HepG2 (cell line): ENCODE data around the gene VPS13C. TPM values are rescaled to one million over a fixed set of nuclear protein-coding genes. Genes with fewer than 3 reads are reported as not detected.

Experiments
- ATAC-seq: fragments of 200-7000 bp; cut with Tn5 transposase; 3 replicates; pipeline ENCODE4 v1.9.1; 2020; ENCODE audit warnings: mild to moderate bottlenecking, moderate library complexity
- BruUV-seq: library from RNA; stranded (reverse); fragments of 400-500 nt; replicated peaks from 2 replicates; lab custom pipeline; 2021; lab: Mats Ljungman, UMichigan
- CTCF ChIA-PET: fragments of 300-600 bp; formaldehyde crosslinking; extraction: SDS; loops from one replicate; lab custom pipeline; 2021; ENCODE audit warnings: low total read pairs, inconsistent platforms, low intra/inter-chr PET ratio; lab: Yijun Ruan, JAX
- POLR2A ChIA-PET: fragments of 350-600 bp; sonication (Branson Sonifier 250); formaldehyde crosslinking; loops from one replicate; lab custom pipeline; 2020; ENCODE audit warnings: antibody characterized with exemption, inconsistent platforms; lab: Yijun Ruan, JAX
- DNase-seq: peaks from one replicate; pipeline ENCODE4 v3.0.0-alpha.2; 2015; ENCODE audit warnings: low spot score
- FAIRE-seq: peaks from 3 replicates; lab custom pipeline; 2011; peaks lifted over from hg19 to GRCh38; lab: Jason Lieb, UNC
- H2AFZ ChIP-seq: one replicate; pipeline ENCODE4 v1.6.1; 2011; ENCODE audit warnings: low read length, inconsistent platforms
- H3K27ac ChIP-seq: fragments of 300-600 bp; 3 replicates; pipeline ENCODE4 v1.8.0; 2011; ENCODE audit warnings: mixed run types, mild to moderate bottlenecking, mixed read lengths, low read length, inconsistent platforms; ENCODE audit not compliant: insufficient read depth; ENCODE audit errors: extremely low read length
- H3K27me3 ChIP-seq, 2 experiments: fragments of 200-600 bp in 1 of 2; 2 replicates in 1 of 2; 3 replicates in 1 of 2; pipeline versions ENCODE4 v1.6.0 to v1.8.0; 2011; ENCODE audit warnings: low read length in 2 of 2, mild to moderate bottlenecking in 2 of 2, moderate library complexity in 2 of 2, inconsistent platforms in 1 of 2; ENCODE audit not compliant: insufficient read depth in 2 of 2, control insufficient read depth in 1 of 2
- H3K36me3 ChIP-seq, 2 experiments: fragments of 200-600 bp in 1 of 2; replicated peaks in 1 of 2; 2 replicates in 1 of 2; 3 replicates in 1 of 2; pipeline versions ENCODE4 v1.5.1 to v1.8.0; 2011; ENCODE audit warnings: low read length in 2 of 2, inconsistent platforms in 1 of 2; ENCODE audit not compliant: insufficient read depth in 2 of 2, control insufficient read depth in 1 of 2
- H3K4me1 ChIP-seq: 2 replicates; pipeline ENCODE4 v1.5.1; 2012; ENCODE audit warnings: low read length, inconsistent platforms; ENCODE audit not compliant: insufficient read depth
- H3K4me2 ChIP-seq: 2 replicates; pipeline ENCODE4 v1.6.0; 2011; ENCODE audit warnings: low read depth, low read length, inconsistent platforms
- H3K4me3 ChIP-seq, 3 experiments: fragments of 200-600 bp in 1 of 3; sonication (generic), shearing (Covaris generic) in 1 of 3; replicated peaks in 1 of 3; 2 replicates each; pipeline ENCODE4 v1.5.1; 2011 to 2016; ENCODE audit warnings: low read length in 3 of 3, inconsistent platforms in 2 of 3, low read depth in 2 of 3, mild to moderate bottlenecking in 2 of 3, control low read depth in 1 of 3, mixed read lengths in 1 of 3; ENCODE audit not compliant: insufficient read depth in 1 of 3
- H3K79me2 ChIP-seq: one replicate; pipeline ENCODE4 v1.6.1; 2011; ENCODE audit warnings: low read length, inconsistent platforms; ENCODE audit not compliant: insufficient read depth
- H3K9ac ChIP-seq: 2 replicates; pipeline ENCODE4 v1.6.0; 2011; ENCODE audit warnings: mild to moderate bottlenecking, low read depth, low read length, inconsistent platforms; ENCODE audit not compliant: insufficient read depth
- H3K9me3 ChIP-seq: 2 replicates; pipeline ENCODE4 v1.5.1; 2012; ENCODE audit warnings: mild to moderate bottlenecking, low read length
- H4K20me1 ChIP-seq: 2 replicates; pipeline ENCODE4 v1.6.0; 2011; ENCODE audit warnings: inconsistent platforms, mild to moderate bottlenecking, low read length, moderate library complexity; ENCODE audit not compliant: insufficient read depth
- CBX2 ChIP-seq, 2 experiments: fragments of 200-600 bp in 1 of 2; sonication (generic); formaldehyde crosslinking in 1 of 2; IDR thresholded peaks; 2 replicates each; pipeline versions ENCODE4 v1.7.0 to v1.8.1; 2018 to 2022; ENCODE audit warnings: low read depth in 2 of 2, low read length in 1 of 2, mild to moderate bottlenecking in 1 of 2, missing genetic modification reagents in 1 of 2
- JDP2 ChIP-seq: sonication (generic); formaldehyde crosslinking; IDR thresholded peaks from 2 replicates; pipeline ENCODE4 v1.8.1; 2022; ENCODE audit warnings: missing genetic modification reagents, borderline replicate concordance
- PHF21A ChIP-seq: sonication (generic); formaldehyde crosslinking; IDR thresholded peaks from 2 replicates; pipeline ENCODE4 v1.5.0; 2020; ENCODE audit warnings: mild to moderate bottlenecking, missing genetic modification reagents
- RCOR2 ChIP-seq: IDR thresholded peaks from 2 replicates; pipeline ENCODE4 v1.6.1; 2016; ENCODE audit warnings: missing biosample characterization, missing genetic modification reagents
- SMYD3 ChIP-seq: sonication (generic); formaldehyde crosslinking; IDR thresholded peaks from 2 replicates; pipeline ENCODE4 v1.8.1; 2023; ENCODE audit warnings: mild to moderate bottlenecking, missing genetic modification reagents
- ZMYM2 ChIP-seq: sonication (generic); formaldehyde crosslinking; IDR thresholded peaks from 2 replicates; pipeline ENCODE4 v1.8.0; 2022; ENCODE audit warnings: mild to moderate bottlenecking, missing genetic modification reagents
- ZNF337 ChIP-seq: sonication (generic); formaldehyde crosslinking; IDR thresholded peaks from 2 replicates; pipeline ENCODE4 v1.5.1; 2020; ENCODE audit warnings: missing genetic modification reagents, low read depth, mild to moderate bottlenecking, borderline replicate concordance
- WGBS: methylation state at CpG from one replicate; pipeline ENCODE4 v1.1.6; 2017; ENCODE audit warnings: low lambda C conversion rate; 5-methylcytosine and 5-hydroxymethylcytosine counted together
- in situ Hi-C: cut with HindIII; loops from 2 replicates; pipeline ENCODE4 v1.10.0; 2017; ENCODE audit warnings: low pct_unique_long_range_greater_than_20kb; ENCODE audit not compliant: extremely low pct_ligation_motif_present
- intact Hi-C: fragments of 100-400 bp; cut with micrococcal nuclease; formaldehyde crosslinking; loops from one replicate; pipeline ENCODE4 v1.10.0; 2022; ENCODE audit not compliant: unreplicated experiment
- polyA plus RNA-seq, 8 experiments: library from polyadenylated mRNA; depleted of rRNA in 3 of 8; stranded (reverse) in 7 of 8; unstranded in 1 of 8; fragments of >200 nt; fragmentation: Illumina TruSeq in 4 of 8; extraction: Trizol in 4 of 8; gene quantifications; 2 replicates each; pipeline versions ENCODE4 v1.2.1 to v1.2.3, GENCODE V29; 2011 to 2016; ENCODE audit warnings: low read depth in 4 of 8, missing spikeins in 1 of 8, mixed read lengths in 1 of 8; ENCODE audit not compliant: insufficient read depth in 1 of 8
- total RNA-seq, 5 experiments: library from RNA; depleted of rRNA; stranded (reverse); fragments of >200 nt; fragmentation: Illumina TruSeq; extraction: Trizol; gene quantifications; 2 replicates each; pipeline ENCODE4 v1.2.3, GENCODE V29; 2016; ENCODE audit warnings: low read depth in 1 of 5
- TF ChIP-seq, protein P1 (sequence below): sonication (generic); formaldehyde crosslinking; IDR thresholded peaks from 2 replicates; pipeline ENCODE4 v1.4.0; 2020; ENCODE audit warnings: missing genetic modification reagents
- TF ChIP-seq, protein P2 (sequence below): sonication (generic); formaldehyde crosslinking; IDR thresholded peaks from 2 replicates; pipeline ENCODE4 v1.4.0; 2020; ENCODE audit warnings: missing genetic modification reagents
- TF ChIP-seq, protein P3 (sequence below): sonication (generic); formaldehyde crosslinking; IDR thresholded peaks from 2 replicates; pipeline ENCODE4 v1.5.0; 2020; ENCODE audit warnings: mild to moderate bottlenecking, missing genetic modification reagents, borderline replicate concordance
- TF ChIP-seq, protein P4 (sequence below): sonication (generic); formaldehyde crosslinking; conservative IDR thresholded peaks from 2 replicates; pipeline ENCODE4 v1.5.0; 2020; ENCODE audit warnings: missing genetic modification reagents
- TF ChIP-seq, protein P5 (sequence below): sonication (generic); formaldehyde crosslinking; conservative IDR thresholded peaks from 2 replicates; pipeline ENCODE4 v1.4.0; 2020; ENCODE audit warnings: missing genetic modification reagents
- TF ChIP-seq, protein P6 (sequence below): sonication (generic); formaldehyde crosslinking; conservative IDR thresholded peaks from 2 replicates; pipeline ENCODE4 v1.4.0; 2020; ENCODE audit warnings: missing genetic modification reagents

VPS13C gene
- total and polyA plus RNA-seq, 2 of the 13 experiments (the other 11 are each of a cell fraction or from before 2014, with no cell fraction given): 10.9 to 26.8 TPM

DNA sequence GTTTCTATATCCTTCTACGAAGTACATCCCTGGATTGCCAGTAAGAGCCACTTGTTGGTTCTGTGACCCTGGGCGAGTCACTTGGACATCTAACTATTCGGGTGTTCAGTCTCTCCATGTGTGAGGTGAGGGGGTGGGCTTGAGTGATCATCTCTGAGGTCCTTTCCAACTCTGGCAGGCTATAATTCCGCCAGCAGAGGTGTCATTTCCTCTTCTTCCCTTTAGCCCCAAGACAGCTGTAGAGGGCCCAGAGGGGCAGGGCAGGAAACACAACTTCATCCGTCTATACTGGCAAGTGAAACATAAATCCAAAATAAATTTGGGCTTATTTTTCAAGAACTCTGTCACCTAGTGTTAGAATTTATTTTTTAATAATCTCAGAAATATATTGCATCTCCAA, 44.6 kb upstream of the VPS13C start:
- no TSS peak for BruUV-seq
- H3K27ac ChIP-seq: no peak overlapping the region
- FAIRE-seq: no peak
- H3K36me3 ChIP-seq: no peaks in the 10 kb centered on the region
- H3K9ac ChIP-seq: no peak overlapping the region
- POLR2A ChIA-PET: no interaction called here
- no peak overlapping the region for H3K4me3 ChIP-seq
- DNase-seq: no peak
- H3K4me1 ChIP-seq: no peaks in the 10 kb centered on the region; the same call in 1 of the 2 replicates
- H3K79me2 ChIP-seq: no peaks in the 10 kb centered on the region
- CTCF ChIA-PET: no interaction called here
- no peak for ATAC-seq
- in situ Hi-C loops (no loop called here), intact Hi-C loops (no loop called here)
- H3K27me3 ChIP-seq: peaks cover 0 to 11% of the 10 kb centered on the region in 2 experiments; a peak in 1 of 5 replicates
- no peak overlapping the region for H2AFZ ChIP-seq
- H3K4me2 ChIP-seq: no peak overlapping the region
- H3K9me3 ChIP-seq: no peaks in the 10 kb centered on the region
- H4K20me1 ChIP-seq: no peaks in the 10 kb centered on the region
- 8% methylated on average over 5 of the region's 5 CpGs for WGBS
- TF ChIP-seq SMYD3 (CRISPR knock-in tag) (no peak), CBX2 (IDR thresholded peaks at IDR 0.05; ENCODE audit: low read depth, low read length) (no peak), CBX2 (CRISPR knock-in tag; IDR thresholded peaks at IDR 0.05; ENCODE audit: low read depth) (no peak), PHF21A (CRISPR knock-in tag) (no peak), JDP2 (CRISPR knock-in tag) (no peak), RCOR2 (CRISPR knock-in tag) (no peak), ZNF337 (no peak), ZMYM2 (CRISPR knock-in tag) (no peak)
- TF ChIP-seq, protein P1, sequence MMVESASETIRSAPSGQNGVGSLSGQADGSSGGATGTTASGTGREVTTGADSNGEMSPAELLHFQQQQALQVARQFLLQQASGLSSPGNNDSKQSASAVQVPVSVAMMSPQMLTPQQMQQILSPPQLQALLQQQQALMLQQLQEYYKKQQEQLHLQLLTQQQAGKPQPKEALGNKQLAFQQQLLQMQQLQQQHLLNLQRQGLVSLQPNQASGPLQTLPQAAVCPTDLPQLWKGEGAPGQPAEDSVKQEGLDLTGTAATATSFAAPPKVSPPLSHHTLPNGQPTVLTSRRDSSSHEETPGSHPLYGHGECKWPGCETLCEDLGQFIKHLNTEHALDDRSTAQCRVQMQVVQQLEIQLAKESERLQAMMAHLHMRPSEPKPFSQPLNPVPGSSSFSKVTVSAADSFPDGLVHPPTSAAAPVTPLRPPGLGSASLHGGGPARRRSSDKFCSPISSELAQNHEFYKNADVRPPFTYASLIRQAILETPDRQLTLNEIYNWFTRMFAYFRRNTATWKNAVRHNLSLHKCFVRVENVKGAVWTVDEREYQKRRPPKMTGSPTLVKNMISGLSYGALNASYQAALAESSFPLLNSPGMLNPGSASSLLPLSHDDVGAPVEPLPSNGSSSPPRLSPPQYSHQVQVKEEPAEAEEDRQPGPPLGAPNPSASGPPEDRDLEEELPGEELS (CRISPR knock-in tag): no peak
- TF ChIP-seq, protein P2, sequence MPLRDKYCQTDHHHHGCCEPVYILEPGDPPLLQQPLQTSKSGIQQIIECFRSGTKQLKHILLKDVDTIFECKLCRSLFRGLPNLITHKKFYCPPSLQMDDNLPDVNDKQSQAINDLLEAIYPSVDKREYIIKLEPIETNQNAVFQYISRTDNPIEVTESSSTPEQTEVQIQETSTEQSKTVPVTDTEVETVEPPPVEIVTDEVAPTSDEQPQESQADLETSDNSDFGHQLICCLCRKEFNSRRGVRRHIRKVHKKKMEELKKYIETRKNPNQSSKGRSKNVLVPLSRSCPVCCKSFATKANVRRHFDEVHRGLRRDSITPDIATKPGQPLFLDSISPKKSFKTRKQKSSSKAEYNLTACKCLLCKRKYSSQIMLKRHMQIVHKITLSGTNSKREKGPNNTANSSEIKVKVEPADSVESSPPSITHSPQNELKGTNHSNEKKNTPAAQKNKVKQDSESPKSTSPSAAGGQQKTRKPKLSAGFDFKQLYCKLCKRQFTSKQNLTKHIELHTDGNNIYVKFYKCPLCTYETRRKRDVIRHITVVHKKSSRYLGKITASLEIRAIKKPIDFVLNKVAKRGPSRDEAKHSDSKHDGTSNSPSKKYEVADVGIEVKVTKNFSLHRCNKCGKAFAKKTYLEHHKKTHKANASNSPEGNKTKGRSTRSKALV: no peak
- TF ChIP-seq, protein P3, sequence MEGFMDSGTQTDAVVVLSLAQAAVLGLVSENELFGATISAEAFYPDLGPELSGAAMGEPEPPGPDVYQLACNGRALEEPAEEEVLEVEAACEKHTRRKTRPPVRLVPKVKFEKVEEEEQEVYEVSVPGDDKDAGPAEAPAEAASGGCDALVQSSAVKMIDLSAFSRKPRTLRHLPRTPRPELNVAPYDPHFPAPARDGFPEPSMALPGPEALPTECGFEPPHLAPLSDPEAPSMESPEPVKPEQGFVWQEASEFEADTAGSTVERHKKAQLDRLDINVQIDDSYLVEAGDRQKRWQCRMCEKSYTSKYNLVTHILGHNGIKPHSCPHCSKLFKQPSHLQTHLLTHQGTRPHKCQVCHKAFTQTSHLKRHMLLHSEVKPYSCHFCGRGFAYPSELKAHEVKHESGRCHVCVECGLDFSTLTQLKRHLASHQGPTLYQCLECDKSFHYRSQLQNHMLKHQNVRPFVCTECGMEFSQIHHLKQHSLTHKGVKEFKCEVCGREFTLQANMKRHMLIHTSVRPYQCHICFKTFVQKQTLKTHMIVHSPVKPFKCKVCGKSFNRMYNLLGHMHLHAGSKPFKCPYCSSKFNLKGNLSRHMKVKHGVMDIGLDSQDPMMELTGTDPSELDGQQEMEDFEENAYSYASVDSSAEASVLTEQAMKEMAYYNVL (CRISPR knock-in tag): no peak
- TF ChIP-seq, protein P4, sequence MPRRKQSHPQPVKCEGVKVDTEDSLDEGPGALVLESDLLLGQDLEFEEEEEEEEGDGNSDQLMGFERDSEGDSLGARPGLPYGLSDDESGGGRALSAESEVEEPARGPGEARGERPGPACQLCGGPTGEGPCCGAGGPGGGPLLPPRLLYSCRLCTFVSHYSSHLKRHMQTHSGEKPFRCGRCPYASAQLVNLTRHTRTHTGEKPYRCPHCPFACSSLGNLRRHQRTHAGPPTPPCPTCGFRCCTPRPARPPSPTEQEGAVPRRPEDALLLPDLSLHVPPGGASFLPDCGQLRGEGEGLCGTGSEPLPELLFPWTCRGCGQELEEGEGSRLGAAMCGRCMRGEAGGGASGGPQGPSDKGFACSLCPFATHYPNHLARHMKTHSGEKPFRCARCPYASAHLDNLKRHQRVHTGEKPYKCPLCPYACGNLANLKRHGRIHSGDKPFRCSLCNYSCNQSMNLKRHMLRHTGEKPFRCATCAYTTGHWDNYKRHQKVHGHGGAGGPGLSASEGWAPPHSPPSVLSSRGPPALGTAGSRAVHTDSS: no peak
- TF ChIP-seq, protein P5, sequence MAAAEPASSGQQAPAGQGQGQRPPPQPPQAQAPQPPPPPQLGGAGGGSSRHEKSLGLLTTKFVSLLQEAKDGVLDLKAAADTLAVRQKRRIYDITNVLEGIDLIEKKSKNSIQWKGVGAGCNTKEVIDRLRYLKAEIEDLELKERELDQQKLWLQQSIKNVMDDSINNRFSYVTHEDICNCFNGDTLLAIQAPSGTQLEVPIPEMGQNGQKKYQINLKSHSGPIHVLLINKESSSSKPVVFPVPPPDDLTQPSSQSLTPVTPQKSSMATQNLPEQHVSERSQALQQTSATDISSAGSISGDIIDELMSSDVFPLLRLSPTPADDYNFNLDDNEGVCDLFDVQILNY: no peak
- TF ChIP-seq, protein P6, sequence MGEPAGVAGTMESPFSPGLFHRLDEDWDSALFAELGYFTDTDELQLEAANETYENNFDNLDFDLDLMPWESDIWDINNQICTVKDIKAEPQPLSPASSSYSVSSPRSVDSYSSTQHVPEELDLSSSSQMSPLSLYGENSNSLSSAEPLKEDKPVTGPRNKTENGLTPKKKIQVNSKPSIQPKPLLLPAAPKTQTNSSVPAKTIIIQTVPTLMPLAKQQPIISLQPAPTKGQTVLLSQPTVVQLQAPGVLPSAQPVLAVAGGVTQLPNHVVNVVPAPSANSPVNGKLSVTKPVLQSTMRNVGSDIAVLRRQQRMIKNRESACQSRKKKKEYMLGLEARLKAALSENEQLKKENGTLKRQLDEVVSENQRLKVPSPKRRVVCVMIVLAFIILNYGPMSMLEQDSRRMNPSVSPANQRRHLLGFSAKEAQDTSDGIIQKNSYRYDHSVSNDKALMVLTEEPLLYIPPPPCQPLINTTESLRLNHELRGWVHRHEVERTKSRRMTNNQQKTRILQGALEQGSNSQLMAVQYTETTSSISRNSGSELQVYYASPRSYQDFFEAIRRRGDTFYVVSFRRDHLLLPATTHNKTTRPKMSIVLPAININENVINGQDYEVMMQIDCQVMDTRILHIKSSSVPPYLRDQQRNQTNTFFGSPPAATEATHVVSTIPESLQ (CRISPR knock-in tag): no peak
